WTC11 (cell line): ENCODE results near the gene DENND4A. TPM values are rescaled to one million over a fixed set of nuclear protein-coding genes. Genes with fewer than 3 reads are reported as not detected.

Source experiments
- ATAC-seq: fragments of 200-7000 bp; cut with Tn5 transposase; 2 replicates; pipeline ENCODE4 v1.10.0; 2021; ENCODE audit warnings: mild to moderate bottlenecking, moderate library complexity
- CTCF ChIA-PET: fragments of 300-600 bp; sonication (Branson Sonifier 250); formaldehyde crosslinking; loops from one replicate; lab custom pipeline; 2021; ENCODE audit warnings: antibody characterized with exemption; lab: Charles Lee
- POLR2A ChIA-PET: fragments of 350-600 bp; sonication (Branson Sonifier 250); formaldehyde crosslinking; loops from one replicate; lab custom pipeline; 2021; ENCODE audit warnings: antibody characterized with exemption; lab: Charles Lee
- DNase-seq: peaks from one replicate; pipeline ENCODE4 v3.0.0; 2021; ENCODE audit warnings: low spot score
- H3K27ac Mint-ChIP-seq: 2 replicates; pipeline ENCODE4 v1.8.0; 2021; ENCODE audit warnings: mixed read lengths
- H3K27me3 Mint-ChIP-seq: 2 replicates; pipeline ENCODE4 v1.8.0; 2021; ENCODE audit warnings: low read depth, mild to moderate bottlenecking, moderate library complexity, mixed read lengths
- H3K36me3 Mint-ChIP-seq: 2 replicates; pipeline ENCODE4 v1.8.0; 2021; ENCODE audit warnings: mixed read lengths
- H3K4me1 Mint-ChIP-seq: 2 replicates; pipeline ENCODE4 v1.8.0; 2022; ENCODE audit warnings: mixed read lengths
- H3K4me3 Mint-ChIP-seq: 2 replicates; pipeline ENCODE4 v1.8.0; 2021; ENCODE audit warnings: mild to moderate bottlenecking, moderate library complexity, mixed read lengths
- H3K9me3 Mint-ChIP-seq: 2 replicates; pipeline ENCODE4 v1.8.0; 2021; ENCODE audit warnings: mixed read lengths
- ATF2 ChIP-seq: sonication (generic); formaldehyde crosslinking; IDR thresholded peaks from 2 replicates; pipeline ENCODE4 v1.8.1; 2022; ENCODE audit warnings: low read depth, missing genetic modification reagents, borderline replicate concordance
- CREM ChIP-seq: sonication (generic); formaldehyde crosslinking; IDR thresholded peaks from 2 replicates; pipeline ENCODE4 v1.8.1; 2022; ENCODE audit warnings: mild to moderate bottlenecking, missing genetic modification reagents, moderate library complexity
- FOXJ3 ChIP-seq: sonication (generic); formaldehyde crosslinking; IDR thresholded peaks from 2 replicates; pipeline ENCODE4 v1.9.0; 2021; ENCODE audit warnings: missing genetic modification reagents, mild to moderate bottlenecking, borderline replicate concordance
- GABPB1 ChIP-seq: sonication (generic); formaldehyde crosslinking; IDR thresholded peaks from 2 replicates; pipeline ENCODE4 v1.8.1; 2023; ENCODE audit warnings: mild to moderate bottlenecking, missing genetic modification reagents
- NFATC4 ChIP-seq: fragments of 250-450 bp; sonication (Bioruptor Pico); IDR thresholded peaks from 2 replicates; pipeline ENCODE4 v1.9.0; 2021; ENCODE audit warnings: mild to moderate bottlenecking
- NFYB ChIP-seq: sonication (generic); formaldehyde crosslinking; conservative IDR thresholded peaks from 2 replicates; pipeline ENCODE4 v1.8.0; 2022; ENCODE audit warnings: low read depth, missing genetic modification reagents
- SMAD4 ChIP-seq: sonication (generic); formaldehyde crosslinking; IDR thresholded peaks from 2 replicates; pipeline ENCODE4 v1.8.0; 2022; ENCODE audit warnings: mild to moderate bottlenecking, missing genetic modification reagents
- STAT6 ChIP-seq: sonication (generic); formaldehyde crosslinking; conservative IDR thresholded peaks from 2 replicates; pipeline ENCODE4 v1.8.1; 2023; ENCODE audit warnings: mild to moderate bottlenecking, low read depth, missing genetic modification reagents, moderate library complexity
- TEAD1 ChIP-seq: sonication (generic); formaldehyde crosslinking; IDR thresholded peaks from 2 replicates; pipeline ENCODE4 v1.8.0; 2022; ENCODE audit warnings: mild to moderate bottlenecking, missing genetic modification reagents
- ZMAT4 ChIP-seq: fragments of 250-450 bp; sonication (Bioruptor Pico); IDR thresholded peaks from 2 replicates; pipeline ENCODE4 v1.9.0; 2021; ENCODE audit warnings: mild to moderate bottlenecking
- ZNF232 ChIP-seq: sonication (generic); formaldehyde crosslinking; IDR thresholded peaks from 2 replicates; pipeline ENCODE4 v1.8.0; 2022; ENCODE audit warnings: mild to moderate bottlenecking, missing genetic modification reagents
- ZNF281 ChIP-seq: sonication (generic); formaldehyde crosslinking; IDR thresholded peaks from 2 replicates; pipeline ENCODE4 v1.8.0; 2023; ENCODE audit warnings: mild to moderate bottlenecking, missing genetic modification reagents
- total RNA-seq: library from RNA; stranded (reverse); gene quantifications from 3 replicates; pipeline ENCODE4 v1.2.3, GENCODE V29; 2021
- TF ChIP-seq, protein P1 (sequence below): sonication (generic); formaldehyde crosslinking; IDR thresholded peaks from 2 replicates; pipeline ENCODE4 v1.8.1; 2023; ENCODE audit warnings: mild to moderate bottlenecking, moderate library complexity, missing genetic modification reagents
- TF ChIP-seq, protein P2 (sequence below): sonication (generic); formaldehyde crosslinking; IDR thresholded peaks from 2 replicates; pipeline ENCODE4 v1.8.0; 2022; ENCODE audit warnings: missing genetic modification reagents
- TF ChIP-seq, protein P3 (sequence below): sonication (generic); formaldehyde crosslinking; IDR thresholded peaks from 2 replicates; pipeline ENCODE4 v1.8.1; 2023; ENCODE audit warnings: mild to moderate bottlenecking, missing genetic modification reagents
- TF ChIP-seq, protein P4 (sequence below): fragments of 250-450 bp; sonication (Bioruptor Pico); IDR thresholded peaks from 2 replicates; pipeline ENCODE4 v1.9.0; 2021; ENCODE audit warnings: mild to moderate bottlenecking

Gene DENND4A
- total RNA-seq, 1 experiment from 2014 or later, result 5.7 TPM

DNA sequence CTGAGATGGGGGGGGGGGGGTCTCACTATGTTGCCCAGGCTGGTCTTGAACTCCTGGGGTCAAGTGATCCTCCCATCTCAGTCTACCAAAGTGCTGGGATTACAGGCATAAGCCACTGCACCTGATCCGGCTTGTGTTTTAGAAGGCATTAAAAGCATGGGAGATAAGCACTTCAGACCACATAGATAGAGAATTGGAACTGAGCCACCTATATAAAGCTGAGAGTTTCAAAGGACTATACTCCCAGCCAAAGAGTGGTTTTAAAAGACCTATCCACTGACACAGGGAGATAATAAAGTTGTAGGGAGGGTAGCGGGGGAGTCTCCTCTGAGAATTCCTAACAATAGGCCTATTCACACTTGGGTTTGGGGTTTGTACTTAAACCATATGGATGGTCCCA lies 34.8 kb downstream of the DENND4A start:
- POLR2A ChIA-PET, result no interaction called here
- Mint-ChIP-seq H3K36me3 (no peaks in the 10 kb centered on the region), H3K27me3 (no peaks in the 10 kb centered on the region), H3K27ac (no peak overlapping the region), H3K9me3 (no peaks in the 10 kb centered on the region), H3K4me3 (no peak overlapping the region), H3K4me1 (no peaks in the 10 kb centered on the region)
- TF ChIP-seq ZNF232 (CRISPR knock-in tag) (no peak), FOXJ3 (CRISPR knock-in tag) (no peak), ATF2 (CRISPR knock-in tag) (no peak), CREM (CRISPR knock-in tag) (no peak), NFATC4 (CRISPR knock-in tag) (no peak), SMAD4 (CRISPR knock-in tag) (no peak), NFYB (CRISPR knock-in tag) (no peak), ZMAT4 (CRISPR knock-in tag) (no peak), TEAD1 (CRISPR knock-in tag) (no peak)
- TF ChIP-seq, protein P1, sequence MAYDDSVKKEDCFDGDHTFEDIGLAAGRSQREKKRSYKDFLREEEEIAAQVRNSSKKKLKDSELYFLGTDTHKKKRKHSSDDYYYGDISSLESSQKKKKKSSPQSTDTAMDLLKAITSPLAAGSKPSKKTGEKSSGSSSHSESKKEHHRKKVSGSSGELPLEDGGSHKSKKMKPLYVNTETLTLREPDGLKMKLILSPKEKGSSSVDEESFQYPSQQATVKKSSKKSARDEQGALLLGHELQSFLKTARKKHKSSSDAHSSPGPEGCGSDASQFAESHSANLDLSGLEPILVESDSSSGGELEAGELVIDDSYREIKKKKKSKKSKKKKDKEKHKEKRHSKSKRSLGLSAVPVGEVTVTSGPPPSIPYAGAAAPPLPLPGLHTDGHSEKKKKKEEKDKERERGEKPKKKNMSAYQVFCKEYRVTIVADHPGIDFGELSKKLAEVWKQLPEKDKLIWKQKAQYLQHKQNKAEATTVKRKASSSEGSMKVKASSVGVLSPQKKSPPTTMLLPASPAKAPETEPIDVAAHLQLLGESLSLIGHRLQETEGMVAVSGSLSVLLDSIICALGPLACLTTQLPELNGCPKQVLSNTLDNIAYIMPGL, result no peak
- TF ChIP-seq, protein P2, sequence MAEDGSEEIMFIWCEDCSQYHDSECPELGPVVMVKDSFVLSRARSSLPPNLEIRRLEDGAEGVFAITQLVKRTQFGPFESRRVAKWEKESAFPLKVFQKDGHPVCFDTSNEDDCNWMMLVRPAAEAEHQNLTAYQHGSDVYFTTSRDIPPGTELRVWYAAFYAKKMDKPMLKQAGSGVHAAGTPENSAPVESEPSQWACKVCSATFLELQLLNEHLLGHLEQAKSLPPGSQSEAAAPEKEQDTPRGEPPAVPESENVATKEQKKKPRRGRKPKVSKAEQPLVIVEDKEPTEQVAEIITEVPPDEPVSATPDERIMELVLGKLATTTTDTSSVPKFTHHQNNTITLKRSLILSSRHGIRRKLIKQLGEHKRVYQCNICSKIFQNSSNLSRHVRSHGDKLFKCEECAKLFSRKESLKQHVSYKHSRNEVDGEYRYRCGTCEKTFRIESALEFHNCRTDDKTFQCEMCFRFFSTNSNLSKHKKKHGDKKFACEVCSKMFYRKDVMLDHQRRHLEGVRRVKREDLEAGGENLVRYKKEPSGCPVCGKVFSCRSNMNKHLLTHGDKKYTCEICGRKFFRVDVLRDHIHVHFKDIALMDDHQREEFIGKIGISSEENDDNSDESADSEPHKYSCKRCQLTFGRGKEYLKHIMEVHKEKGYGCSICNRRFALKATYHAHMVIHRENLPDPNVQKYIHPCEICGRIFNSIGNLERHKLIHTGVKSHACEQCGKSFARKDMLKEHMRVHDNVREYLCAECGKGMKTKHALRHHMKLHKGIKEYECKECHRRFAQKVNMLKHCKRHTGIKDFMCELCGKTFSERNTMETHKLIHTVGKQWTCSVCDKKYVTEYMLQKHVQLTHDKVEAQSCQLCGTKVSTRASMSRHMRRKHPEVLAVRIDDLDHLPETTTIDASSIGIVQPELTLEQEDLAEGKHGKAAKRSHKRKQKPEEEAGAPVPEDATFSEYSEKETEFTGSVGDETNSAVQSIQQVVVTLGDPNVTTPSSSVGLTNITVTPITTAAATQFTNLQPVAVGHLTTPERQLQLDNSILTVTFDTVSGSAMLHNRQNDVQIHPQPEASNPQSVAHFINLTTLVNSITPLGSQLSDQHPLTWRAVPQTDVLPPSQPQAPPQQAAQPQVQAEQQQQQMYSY (CRISPR knock-in tag), result no peak
- TF ChIP-seq, protein P3, sequence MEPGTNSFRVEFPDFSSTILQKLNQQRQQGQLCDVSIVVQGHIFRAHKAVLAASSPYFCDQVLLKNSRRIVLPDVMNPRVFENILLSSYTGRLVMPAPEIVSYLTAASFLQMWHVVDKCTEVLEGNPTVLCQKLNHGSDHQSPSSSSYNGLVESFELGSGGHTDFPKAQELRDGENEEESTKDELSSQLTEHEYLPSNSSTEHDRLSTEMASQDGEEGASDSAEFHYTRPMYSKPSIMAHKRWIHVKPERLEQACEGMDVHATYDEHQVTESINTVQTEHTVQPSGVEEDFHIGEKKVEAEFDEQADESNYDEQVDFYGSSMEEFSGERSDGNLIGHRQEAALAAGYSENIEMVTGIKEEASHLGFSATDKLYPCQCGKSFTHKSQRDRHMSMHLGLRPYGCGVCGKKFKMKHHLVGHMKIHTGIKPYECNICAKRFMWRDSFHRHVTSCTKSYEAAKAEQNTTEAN, result no peak
- CTCF ChIA-PET, result no interaction called here
- no peak for ATAC-seq
- DNase-seq, result no peak

DNA sequence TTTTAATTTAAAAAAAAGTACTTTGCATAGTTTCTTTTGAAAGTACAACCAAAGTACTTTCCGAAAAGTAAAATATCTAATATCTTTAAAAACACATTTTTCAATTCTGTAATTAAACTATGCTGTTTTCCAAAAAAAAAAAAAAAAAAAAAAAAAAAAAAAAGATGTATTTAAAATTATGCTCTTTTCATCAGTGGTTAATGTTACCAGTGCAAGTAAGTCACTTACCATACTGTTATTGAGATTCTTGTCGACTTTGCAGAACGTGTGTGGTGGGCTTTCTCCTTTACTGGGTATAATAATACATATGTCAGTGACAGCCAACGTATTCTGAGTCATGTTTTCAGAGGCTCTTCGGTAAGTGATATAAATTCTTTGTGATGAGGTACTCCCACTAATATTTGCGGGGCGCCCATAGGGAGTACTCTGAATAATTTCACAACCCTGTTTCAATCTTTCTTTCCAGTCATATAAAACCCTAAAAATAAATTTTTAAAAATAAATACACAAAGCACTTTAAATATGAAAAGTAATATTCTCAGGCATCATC lies 39.9 kb downstream of the DENND4A start:
- DNase-seq (no peak), ATAC-seq (no peak)
- ChIA-PET CTCF (no interaction called here), POLR2A (no interaction called here)
- no peaks in the 10 kb centered on the region for H3K36me3 Mint-ChIP-seq
- no peaks in the 10 kb centered on the region for H3K4me1 Mint-ChIP-seq
- H3K27me3 Mint-ChIP-seq, result no peaks in the 10 kb centered on the region
- H3K9me3 Mint-ChIP-seq, result no peaks in the 10 kb centered on the region
- H3K4me3 Mint-ChIP-seq, result no peak overlapping the region
- no peak overlapping the region for H3K27ac Mint-ChIP-seq
- TF ChIP-seq, protein P4, sequence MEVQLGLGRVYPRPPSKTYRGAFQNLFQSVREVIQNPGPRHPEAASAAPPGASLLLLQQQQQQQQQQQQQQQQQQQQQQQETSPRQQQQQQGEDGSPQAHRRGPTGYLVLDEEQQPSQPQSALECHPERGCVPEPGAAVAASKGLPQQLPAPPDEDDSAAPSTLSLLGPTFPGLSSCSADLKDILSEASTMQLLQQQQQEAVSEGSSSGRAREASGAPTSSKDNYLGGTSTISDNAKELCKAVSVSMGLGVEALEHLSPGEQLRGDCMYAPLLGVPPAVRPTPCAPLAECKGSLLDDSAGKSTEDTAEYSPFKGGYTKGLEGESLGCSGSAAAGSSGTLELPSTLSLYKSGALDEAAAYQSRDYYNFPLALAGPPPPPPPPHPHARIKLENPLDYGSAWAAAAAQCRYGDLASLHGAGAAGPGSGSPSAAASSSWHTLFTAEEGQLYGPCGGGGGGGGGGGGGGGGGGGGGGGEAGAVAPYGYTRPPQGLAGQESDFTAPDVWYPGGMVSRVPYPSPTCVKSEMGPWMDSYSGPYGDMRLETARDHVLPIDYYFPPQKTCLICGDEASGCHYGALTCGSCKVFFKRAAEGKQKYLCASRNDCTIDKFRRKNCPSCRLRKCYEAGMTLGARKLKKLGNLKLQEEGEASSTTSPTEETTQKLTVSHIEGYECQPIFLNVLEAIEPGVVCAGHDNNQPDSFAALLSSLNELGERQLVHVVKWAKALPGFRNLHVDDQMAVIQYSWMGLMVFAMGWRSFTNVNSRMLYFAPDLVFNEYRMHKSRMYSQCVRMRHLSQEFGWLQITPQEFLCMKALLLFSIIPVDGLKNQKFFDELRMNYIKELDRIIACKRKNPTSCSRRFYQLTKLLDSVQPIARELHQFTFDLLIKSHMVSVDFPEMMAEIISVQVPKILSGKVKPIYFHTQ (CRISPR knock-in tag), result no peak
- TF ChIP-seq ZMAT4 (CRISPR knock-in tag) (no peak), FOXJ3 (CRISPR knock-in tag) (no peak), ZNF281 (CRISPR knock-in tag) (no peak), GABPB1 (CRISPR knock-in tag) (no peak), CREM (CRISPR knock-in tag) (no peak), STAT6 (CRISPR knock-in tag) (no peak)
